Right hindlimb (tissue), 1 donor: ENCODE results near the gene PRAME.

Source experiments
- DNase-seq: peaks from one replicate; pipeline ENCODE4 v3.0.0-alpha.2; 2018

Gene PRAME

DNA sequence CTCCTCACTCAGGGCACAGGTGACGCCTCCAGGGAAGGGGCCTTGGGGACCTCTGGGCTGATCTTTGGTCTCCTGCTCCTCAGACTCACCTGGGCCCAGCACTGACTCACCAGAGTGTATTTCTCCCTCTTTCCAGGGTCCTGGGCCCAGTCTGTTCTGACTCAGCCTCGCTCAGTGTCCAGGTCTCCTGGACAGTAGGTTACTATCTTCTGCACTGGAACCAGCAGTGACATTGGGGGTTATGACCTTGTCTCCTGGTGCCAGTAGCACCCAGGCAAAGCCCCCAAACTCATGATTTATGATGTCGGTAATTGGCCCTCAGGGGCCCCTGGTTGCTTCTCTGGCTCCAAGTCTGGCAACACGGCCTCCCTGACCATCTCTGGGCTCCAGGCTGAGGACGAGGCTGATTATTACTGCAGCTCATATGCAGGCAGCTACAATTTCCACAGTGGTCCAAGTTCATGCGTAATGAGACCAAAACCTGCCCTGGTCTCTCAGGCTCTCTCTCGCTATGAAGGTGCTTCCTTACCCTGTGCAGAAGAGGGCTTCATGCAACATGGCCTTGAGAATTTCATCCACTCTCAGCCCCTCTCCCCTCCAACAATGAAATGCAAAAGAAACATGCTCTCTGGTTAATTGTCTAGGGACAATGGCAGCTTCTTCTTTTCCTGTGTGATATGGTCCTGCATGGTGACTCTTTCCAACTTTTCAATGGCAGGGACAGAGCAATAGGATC is 21.0 kb upstream of the PRAME start:
- DNase-seq = no peak

GRCh38 chr22:22578702-22579424 is 19.8 kb upstream of the PRAME start:
- no peak for DNase-seq

DNA sequence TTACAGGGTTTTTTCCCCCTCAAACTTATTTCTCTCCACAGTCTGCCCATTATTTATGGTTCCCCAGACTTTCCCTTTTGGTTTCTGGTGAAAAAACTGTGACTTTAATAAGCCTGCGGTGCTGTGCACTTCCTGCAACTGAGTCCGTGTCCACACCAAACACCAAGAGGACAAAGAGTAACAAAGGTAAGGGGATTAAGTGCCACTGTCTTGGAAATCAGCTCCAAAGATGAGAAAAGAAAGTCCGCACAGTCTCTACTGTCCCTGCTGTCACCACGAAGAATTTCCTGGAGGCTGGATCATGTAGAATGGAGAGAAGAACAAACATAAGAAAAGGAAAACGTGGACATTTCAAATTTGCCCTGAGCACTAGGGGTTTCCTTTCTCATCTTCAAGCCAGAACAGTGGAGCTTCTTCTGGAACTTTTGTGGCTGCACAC is 17.9 kb upstream of the PRAME start:
- no peak for DNase-seq

DNA sequence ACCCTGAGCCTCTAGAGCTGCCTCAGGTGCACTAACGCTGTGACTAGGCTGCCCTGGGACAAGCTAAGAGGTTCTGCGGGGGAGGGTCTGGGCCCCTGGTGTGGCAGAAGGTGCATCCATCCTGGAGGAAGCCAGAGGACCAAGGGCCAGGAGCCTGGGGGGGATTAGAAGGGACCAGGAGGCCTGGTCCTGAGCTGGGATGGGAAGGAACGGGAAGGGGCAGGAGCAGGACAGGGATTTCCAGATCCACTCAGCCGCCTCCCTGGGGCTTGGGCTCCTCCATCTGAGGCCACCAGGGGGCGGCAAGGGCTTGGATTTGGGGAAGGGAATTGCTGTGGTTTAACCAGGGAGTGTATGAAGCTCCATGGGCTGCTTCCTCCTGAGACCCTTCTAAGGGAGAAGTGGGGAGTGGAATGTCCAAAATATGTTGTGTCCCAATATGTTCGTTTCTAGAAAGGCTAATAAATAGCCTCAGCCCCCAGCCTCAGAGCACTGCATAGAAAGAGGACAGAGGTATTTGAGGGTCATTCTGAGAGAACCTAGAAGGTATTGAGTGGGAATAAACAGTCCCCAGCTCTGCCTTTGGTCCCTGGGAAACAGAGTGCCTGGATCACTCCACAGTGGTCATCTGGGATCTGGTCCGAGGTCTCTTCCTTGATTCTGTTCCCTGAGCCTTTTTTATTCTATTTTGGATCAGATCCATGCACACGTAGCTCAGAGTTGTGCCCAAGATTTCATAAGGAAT is 17.4 kb upstream of the PRAME start:
- peak; percentile 27 for DNase-seq

DNA sequence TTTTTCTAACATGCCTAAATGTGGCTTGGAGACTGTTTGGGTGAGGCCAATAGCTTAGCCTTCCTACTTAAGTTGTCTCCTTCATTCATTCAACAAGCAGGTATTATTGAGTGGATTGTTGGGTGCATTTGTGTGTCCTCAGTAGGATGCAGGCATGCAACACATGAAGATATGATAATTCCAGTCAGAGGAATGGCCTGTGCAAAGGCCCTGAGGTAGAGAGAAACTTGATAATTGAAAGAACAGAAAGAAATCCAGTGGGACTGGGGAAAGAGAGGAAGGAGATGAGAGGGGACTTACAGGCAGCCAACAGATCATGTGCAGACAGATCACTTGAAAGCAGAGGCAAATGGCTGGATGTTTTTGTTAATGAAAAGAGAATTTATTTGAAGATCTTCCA is 15.3 kb upstream of the PRAME start:
- DNase-seq = no peak

- DNase-seq = no peak
Measured at GRCh38 chr22:22573047-22573889, 14.2 kb upstream of the PRAME start.

DNA sequence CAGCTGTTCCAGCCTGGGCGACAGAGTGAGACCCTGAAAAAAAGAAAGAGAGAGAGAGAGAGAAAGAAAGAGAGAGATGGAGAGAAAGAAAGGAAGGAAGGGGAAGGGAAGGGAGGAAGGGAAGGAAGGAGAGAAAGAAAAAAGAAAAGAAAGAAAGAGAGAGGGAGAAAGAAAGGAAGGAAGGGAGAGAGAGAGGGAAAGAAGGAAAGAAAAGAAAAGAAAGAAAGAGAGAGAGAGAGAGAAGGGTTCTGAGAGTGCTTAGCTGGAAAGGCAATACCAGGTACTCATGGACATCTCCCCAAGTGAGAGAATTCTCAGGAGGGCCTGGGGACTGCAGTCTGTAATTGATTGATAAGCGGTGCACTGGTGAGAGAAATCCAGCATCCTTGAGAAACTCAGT is 12.8 kb upstream of the PRAME start:
- DNase-seq = no peak

DNA sequence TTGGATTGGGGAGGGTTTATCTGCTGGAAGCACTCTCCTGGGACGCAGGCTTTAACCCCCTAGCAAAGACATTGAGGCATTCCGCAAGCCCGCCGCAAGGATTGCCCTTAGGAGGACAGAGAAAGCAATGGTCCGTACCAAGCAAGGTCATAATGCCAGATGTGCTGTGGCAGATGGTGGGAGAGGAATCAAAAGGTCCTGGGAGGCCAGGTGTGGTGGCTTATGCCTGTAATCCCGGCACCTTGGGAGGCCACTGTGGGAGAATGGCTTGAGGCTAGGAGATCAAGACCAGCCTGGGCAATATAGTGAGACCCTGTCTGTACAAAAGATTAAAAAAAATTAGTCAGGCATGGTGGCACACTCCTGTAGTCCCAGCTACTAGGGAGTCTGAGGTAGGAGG is 12.4 kb upstream of the PRAME start:
- DNase-seq = no peak

- no peak for DNase-seq
Measured at GRCh38 chr22:22569218-22569617, 10.2 kb upstream of the PRAME start.

DNA sequence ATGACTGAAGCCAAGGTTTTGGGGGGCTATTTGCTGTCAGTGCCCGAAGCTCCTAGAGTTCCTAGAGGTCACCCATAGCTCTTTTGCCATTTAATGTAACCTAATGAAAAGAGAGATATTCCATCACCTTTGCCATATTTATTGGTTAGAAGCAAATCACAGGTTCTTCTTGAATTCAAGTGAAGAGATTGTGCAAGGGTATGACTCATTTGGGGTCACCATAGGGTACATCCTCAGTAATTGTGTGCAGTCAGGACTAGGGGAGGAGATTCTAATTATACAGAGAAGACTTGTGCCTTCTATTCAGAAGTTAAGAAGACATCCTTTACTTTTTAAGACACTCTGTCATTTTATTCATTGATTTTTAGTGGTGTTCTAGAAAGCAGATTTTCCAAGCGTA is 6.9 kb upstream of the PRAME start:
- no peak for DNase-seq

DNA sequence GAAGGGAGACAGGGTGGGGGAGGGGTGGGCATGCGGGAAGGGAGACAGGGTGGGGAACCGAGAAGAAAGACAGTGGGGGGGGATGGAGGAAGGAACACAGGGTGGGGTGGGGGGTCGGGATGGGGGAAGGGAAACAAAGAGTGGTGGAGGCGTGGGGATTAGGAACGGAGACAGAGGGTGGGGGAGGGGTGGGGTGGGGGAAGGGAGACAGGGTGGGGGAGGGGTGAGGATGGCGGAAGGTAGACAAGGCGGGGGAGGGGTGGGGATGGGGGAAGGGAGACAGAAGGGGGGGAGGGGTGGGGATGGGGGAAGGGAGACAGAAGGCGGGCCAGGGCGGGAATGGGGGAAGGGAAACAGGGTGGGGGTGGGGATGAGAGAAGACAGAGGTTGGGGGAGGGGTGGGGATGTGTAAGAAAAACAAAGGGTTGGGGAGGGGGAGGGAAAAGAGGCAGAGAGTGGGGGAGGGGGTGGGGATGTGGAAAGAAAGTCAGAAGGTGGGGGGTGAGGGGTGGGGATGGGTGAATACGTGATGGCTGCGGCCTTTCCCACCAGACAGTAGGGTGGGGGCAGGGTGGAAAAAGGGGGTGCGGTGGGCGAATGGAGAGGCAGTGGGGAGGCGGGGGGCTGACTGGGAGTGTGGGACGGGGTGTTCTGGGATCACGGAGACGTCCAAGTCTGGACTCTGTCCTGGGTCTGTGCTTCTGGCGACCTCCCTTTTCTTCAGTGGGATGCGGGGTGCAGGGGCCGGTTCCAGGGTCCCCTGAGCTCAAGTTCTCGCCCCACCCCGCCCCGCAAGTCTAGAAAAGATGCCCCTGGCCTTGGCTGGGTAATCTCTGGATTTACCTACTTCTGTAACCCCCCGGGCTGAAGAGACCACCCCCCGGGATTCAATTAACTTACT is 744 bp downstream of the PRAME start:
- DNase-seq = no peak

DNA sequence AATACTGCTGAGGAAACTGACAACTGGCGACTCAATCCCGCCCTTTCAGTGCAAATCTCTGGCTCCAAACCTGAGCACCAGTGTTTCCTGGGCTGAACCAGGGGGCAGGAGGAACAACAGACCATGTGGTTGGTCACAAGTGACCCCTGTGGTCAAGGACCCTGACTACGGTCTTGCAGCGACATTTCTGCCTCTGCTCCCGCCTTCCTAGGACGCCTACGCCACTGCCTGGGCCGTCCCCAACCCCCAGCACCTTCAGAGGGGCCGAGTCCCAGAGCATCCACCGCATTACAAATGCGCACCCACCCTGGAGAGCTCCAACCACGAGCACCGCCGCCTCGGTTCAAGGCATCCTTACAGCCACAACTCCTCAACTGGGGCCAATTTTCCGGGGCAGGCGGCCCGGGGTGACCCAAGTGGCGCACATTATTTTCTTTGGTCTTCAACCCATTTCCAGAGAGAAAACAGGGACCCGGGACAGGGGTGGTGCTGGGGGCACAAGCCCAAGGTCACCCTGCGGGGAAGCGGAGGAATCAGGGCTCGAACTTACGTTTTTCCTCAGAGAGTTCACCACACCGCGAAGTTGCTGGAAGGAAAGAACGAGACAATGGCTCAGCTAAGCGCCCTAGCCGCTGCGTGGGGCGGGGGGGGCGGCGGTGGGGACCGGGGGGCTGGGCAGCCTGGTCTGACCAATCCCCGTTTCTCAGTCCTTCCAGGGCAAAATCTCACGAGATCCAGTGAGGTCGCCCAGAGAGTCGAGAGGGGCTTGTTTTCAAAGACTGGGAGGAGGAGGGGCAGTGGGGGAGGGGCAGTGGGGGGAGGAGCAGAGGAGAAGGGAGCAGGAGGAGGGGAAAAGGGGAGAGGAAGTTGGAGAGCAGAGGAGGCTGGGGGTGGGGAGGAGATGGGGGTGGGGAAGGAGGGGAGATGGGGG is 1.8 kb downstream of the PRAME start:
- DNase-seq = no peak

DNA sequence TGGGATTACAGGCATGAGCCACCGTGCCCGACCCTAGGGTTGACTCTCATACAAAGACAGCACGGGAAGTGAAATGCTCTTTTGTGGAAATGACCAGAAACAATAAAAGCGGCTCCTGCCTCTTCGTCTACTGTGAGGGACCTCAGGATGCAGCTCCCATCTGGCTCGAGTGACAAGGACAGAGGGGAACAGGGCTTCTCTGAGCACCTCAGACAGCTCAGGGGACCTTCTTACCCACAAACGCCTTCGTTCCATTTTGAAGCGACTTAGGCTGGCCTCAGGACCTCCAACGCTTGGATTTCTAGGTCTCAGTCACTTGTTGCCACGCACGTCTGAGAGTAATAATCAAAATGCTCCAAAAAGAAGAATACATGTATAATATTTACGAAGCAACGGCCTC is 2.5 kb downstream of the PRAME start:
- no peak for DNase-seq

DNA sequence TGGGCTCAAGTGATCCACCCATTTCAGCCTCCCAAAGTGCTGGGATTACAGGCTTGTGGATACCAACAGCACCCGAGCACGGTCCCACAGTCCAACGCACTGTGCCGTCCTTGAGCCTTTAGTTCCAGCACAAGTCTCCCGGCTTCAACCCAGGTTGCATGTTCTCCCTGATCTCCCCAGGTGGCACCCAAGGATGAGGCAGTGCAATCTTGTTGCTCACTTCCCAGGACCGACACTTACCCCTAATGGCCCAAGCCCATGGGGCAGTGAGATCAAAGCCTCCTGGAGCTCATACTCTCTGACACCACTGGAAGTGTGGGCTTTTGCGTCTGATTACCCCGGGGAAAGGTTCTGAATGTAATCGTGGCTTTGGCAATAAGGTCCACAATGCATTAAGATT is 3.5 kb downstream of the PRAME start:
- no peak for DNase-seq

DNA sequence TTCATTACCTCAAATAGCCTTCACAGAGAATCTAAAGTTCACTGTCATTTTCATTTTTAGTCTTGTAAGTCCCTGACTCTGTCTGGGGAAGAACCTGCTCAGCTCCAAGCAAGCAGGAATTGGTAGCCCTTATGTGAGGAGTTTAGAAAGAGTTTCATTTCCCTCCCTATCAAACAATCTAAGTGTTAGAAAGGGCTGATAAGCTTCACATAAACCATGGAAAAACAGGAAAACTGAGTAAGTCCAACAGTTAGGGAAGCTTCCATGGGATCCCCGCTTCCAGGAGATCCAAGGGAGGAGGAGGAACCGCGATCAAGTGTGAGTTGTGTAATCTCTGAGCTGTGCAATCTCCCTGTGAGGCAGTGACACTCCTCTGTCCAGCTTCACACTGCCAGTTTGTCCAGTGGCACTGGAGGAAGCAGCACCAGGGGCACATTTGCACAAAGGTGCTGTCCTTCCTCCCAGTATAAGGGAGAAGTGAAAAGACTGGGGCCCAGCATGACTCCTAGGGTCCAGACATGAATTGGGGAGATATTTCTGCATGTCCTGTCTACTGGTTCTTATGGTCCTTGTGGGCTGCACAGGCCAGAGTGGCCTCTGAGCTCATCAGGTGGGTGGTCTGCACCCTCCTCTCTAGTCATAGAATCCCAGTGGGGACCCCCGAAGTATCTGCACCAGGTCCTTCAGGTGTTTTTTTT is 4.3 kb downstream of the PRAME start:
- DNase-seq = no peak

DNA sequence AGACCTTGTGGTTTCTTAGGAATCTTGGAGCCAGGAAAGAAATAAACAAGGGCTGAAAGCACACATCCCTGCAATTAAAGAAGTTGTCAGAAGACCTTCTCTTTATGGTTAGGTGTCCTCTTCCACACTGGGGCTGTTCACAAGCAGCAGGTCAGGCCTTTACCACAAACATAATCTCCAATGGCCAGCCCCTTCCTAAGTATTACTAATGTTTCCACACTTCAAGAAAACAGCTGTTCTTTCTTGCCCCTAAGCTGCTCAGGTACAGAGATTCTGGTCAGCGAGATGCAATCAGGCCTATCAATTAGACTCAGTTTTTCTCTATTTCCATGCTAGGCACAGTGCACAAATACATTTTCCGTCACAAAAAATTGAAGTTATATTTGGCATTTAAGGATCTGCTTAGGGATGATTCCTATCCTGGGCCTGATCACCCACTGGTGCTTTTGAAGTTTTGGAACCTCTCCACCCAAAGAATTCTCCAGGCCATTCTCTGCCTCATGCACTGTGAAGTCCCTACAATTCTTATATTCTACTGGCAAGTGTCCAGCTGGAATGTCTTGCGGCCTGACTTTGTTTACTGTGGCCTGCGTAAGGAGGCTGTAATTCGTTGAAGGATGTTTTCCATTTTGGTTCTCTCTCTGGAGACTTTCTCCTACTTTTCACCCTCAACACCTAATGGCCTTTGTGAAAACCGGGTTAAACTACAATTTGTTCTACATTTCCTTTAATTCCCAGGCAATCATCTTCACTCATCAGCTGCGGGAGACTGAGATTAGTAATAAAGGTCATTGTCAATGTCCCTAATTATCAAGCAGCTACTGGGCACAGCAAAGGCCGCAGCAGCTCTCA is 5.1 kb downstream of the PRAME start:
- DNase-seq = no peak

DNA sequence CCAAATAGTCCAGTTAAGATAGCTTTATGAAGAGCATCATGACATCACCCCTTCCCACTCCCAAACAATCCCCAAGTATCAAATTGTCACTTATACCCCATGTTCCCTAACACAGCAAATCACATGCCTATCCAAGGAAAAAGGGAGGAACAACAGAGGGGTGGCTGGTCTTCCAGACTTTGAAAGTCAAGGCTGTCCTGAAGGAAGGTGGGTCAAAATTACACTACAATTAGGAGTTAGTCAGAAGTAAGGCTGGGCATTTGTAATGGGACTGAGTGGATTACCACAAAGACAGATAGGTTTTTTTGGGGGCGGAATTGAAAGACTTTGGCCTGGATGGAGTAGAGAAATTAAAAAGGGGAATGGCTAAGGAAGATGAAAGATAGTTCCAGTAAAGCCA is 5.9 kb downstream of the PRAME start:
- no peak for DNase-seq

DNA sequence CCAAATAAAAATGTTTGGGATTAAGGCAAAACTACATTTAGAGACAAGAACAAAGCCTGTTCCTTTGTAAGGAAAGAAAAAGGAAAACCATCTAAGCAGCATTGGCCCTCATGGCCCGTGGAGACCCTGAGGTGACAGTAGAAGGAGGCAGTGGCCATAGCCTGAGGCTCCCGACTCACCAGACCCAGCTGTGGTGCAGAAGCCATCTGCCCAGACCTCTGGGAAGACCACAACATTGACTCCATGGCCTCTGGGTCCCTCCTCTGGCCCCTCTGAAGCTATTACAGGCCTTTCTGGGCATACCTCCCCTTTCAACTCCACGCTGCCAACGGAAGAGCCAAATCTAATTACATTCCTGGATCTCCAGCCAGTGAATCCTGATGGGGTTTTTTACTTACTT is 6.4 kb downstream of the PRAME start:
- DNase-seq = no peak

DNA sequence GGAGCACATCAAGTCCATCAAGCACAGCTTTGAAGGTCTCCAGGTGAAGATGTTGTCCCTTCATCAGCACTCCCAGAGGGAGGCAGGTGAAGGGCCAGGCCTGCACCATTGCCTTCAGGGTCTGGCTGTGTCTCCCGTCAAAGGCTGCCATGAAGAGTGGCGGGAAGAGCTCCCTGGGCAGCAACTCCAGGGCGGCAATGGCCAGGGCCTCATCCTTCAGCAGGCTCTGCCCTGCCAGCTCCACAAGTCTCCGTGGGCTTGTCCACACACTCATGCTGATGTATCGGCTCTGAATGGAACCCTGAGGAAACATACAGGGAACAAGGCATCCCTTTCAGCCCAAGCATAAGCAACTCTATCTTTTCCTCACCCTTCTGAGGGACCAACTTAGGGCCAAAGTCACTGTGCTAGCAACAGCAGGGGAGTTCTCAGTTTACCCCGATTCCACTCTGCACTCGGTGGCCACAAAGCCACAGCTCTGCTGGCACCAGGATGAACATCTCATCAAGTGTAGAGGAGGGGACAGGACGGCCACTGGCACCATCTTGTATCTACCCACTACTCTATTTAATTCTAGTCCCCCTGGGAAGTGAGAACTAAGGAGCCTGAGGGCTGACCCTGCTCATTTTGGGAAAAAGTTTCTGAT is 8.2 kb downstream of the PRAME start:
- no peak for DNase-seq
